ENCODE results near the gene TGFB2.

Gene TGFB2

DNA sequence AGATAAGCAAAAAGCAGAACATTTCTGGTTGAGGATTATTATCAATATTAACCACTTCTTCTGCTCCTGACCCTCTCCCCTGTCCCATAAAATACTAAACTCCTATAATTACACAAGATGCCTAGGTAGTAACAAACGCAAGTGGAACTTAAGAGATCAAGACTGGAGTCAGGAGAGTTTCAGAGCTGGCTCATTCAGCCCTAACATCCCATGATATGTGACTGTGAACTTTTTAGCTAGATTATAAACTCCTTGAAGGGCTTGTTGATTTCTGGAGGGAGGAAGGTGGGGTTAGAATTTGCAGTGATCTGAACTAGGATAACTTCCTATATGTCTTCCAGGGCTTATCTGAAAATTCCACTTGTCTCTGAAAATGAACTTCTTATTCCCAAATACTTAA lies 130.6 kb downstream of the TGFB2 start:
- WGBS, 2 experiments (ENCODE audit: insufficient coverage in 2 of 2) = 86% methylated on average over 1 of the region's 1 CpG; no CpG with 5 or more reads in 1 of the 2 experiments
- H3K4me1 ChIP-seq (ENCODE audit: control insufficient read depth, insufficient read depth, low read length, poor library complexity, severe bottlenecking) = peaks cover 59% of the 10 kb centered on the region
- no peaks in the 10 kb centered on the region for H3K36me3 ChIP-seq (ENCODE audit: control insufficient read depth, insufficient read depth, low read length)
- H3K27ac ChIP-seq (ENCODE audit: low read depth, low read length, severe bottlenecking) = peak overlapping the region; percentile 68
- H3K4me3 ChIP-seq (ENCODE audit: extremely low read depth, insufficient read depth, low read length, poor library complexity, severe bottlenecking) = no peak overlapping the region
- H3K9me3 ChIP-seq (ENCODE audit: control insufficient read depth, low read length) = peaks cover under 1% of the 10 kb centered on the region

DNA sequence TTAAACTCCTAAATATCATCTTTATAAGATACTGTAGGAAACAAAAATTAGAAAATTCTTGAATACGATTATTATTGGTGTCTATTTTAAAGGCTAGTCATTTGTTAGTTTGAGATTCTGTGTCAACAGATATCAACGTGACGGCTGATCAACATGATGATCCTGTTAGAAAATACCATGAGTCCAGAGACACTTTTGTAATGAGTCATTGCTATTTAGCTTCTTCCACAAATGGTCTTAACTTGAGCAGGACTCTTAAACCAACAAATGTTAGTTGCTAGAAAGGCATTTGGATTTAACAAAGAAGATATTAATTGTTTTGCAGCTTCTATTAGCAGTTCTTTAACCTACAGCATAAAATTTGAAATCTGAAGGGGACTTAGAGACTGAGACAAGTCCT lies 131.2 kb downstream of the TGFB2 start:
- H3K4me1 ChIP-seq (ENCODE audit: control insufficient read depth, insufficient read depth, low read length, poor library complexity, severe bottlenecking) = peaks cover 64% of the 10 kb centered on the region
- H3K27ac ChIP-seq (ENCODE audit: low read depth, low read length, severe bottlenecking) = peak overlapping the region; percentile 89
- no peak overlapping the region for H3K4me3 ChIP-seq (ENCODE audit: extremely low read depth, insufficient read depth, low read length, poor library complexity, severe bottlenecking)
- H3K9me3 ChIP-seq (ENCODE audit: control insufficient read depth, low read length) = peaks cover 7% of the 10 kb centered on the region
- WGBS, 2 experiments (ENCODE audit: insufficient coverage in 2 of 2) = 38 to 67% methylated on average over 3 of the region's 3 CpGs
- no peaks in the 10 kb centered on the region for H3K36me3 ChIP-seq (ENCODE audit: control insufficient read depth, insufficient read depth, low read length)

DNA sequence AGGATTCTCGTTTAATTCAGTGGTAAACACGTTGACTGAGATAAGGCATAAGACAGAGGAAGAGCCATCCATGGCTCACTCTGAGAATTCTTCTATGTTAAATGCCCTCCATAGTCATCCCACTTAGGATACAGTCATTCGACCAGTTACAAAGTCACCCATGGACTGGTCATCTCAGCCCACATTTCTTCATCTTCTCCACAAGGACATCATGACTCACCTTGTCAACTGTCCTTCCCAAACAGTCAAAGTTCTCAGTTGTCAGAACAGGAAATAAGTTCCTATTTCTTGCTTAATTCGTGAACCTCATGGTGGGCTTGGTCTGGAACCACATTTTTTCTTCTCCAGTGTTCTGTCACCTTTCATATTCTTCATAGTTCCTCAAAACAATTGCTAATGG lies 133.2 kb downstream of the TGFB2 start:
- Histone ChIP-seq H3K9me3 (ENCODE audit: control insufficient read depth, low read length) (peaks cover 7% of the 10 kb centered on the region), H3K36me3 (ENCODE audit: control insufficient read depth, insufficient read depth, low read length) (no peaks in the 10 kb centered on the region), H3K4me3 (ENCODE audit: extremely low read depth, insufficient read depth, low read length, poor library complexity, severe bottlenecking) (no peak overlapping the region), H3K27ac (ENCODE audit: low read depth, low read length, severe bottlenecking) (no peak overlapping the region), H3K4me1 (ENCODE audit: control insufficient read depth, insufficient read depth, low read length, poor library complexity, severe bottlenecking) (peaks cover 60% of the 10 kb centered on the region)
- 84 to 100% methylated on average over 4 of the region's 4 CpGs for WGBS, 2 experiments (ENCODE audit: insufficient coverage in 2 of 2)

DNA sequence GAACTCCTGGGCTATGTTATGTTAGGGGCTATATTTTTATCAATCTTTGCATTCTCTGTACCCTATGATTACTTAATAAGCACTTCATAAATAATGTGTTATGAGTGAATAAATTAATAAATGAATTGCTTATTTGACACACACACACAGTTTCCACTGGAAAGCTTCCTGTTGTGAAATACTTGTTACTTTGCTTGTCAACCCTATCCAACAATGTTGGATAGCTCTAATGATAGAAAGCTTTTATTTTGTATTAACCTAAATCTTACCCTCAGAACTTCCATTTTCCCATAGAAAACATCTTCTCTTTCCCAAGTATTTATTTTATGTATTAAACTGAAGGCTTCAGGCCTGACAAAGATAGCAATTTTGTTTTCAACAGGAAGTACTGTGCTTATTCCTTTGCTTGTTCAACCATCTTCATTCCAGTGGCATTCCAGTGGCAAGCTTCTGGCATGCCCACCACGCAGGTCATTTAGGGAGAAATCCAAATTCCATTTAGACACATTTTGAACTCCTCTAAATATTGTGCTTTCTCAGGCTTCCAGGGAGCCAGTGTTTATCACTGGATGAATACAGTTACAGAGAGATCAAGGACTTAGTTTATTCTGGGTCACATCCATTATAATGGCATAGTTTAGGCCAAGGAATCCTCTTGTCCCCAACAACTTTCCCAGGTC lies 134.4 kb downstream of the TGFB2 start:
- WGBS, 2 experiments (ENCODE audit: insufficient coverage in 2 of 2) = 83 to 86% methylated on average over 1 of the region's 1 CpG
- peaks cover 48% of the 10 kb centered on the region for H3K4me1 ChIP-seq (ENCODE audit: control insufficient read depth, insufficient read depth, low read length, poor library complexity, severe bottlenecking)
- no peaks in the 10 kb centered on the region for H3K36me3 ChIP-seq (ENCODE audit: control insufficient read depth, insufficient read depth, low read length)
- peak overlapping the region; percentile 86 for H3K27ac ChIP-seq (ENCODE audit: low read depth, low read length, severe bottlenecking)
- peaks cover 7% of the 10 kb centered on the region for H3K9me3 ChIP-seq (ENCODE audit: control insufficient read depth, low read length)
- no peak overlapping the region for H3K4me3 ChIP-seq (ENCODE audit: extremely low read depth, insufficient read depth, low read length, poor library complexity, severe bottlenecking)

DNA sequence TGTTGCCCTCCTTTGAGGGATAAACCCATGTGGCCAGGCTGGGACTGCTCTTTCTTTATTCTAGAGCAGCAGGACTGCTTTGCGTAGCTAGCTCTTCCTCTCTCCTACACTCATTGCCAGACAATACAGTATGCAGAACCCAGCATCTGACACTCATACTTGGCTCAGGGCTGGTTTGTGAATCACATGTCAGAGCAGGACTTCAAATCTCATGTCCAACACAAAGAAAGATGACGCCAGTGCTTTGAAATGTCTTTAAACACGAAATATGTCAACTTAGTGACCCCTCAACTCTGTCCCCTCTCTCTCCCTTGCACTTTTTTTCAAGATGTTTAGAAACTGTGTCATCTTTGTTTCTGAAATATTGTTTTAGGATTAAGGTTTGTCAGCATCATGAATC lies 135.0 kb downstream of the TGFB2 start:
- peaks cover 7% of the 10 kb centered on the region for H3K9me3 ChIP-seq (ENCODE audit: control insufficient read depth, low read length)
- WGBS, 2 experiments (ENCODE audit: insufficient coverage in 2 of 2) = 89 to 100% methylated on average over 2 to 3 of the region's 3 CpGs
- no peaks in the 10 kb centered on the region for H3K36me3 ChIP-seq (ENCODE audit: control insufficient read depth, insufficient read depth, low read length)
- peak overlapping the region; percentile 86 for H3K27ac ChIP-seq (ENCODE audit: low read depth, low read length, severe bottlenecking)
- H3K4me1 ChIP-seq (ENCODE audit: control insufficient read depth, insufficient read depth, low read length, poor library complexity, severe bottlenecking) = peaks cover 42% of the 10 kb centered on the region
- H3K4me3 ChIP-seq (ENCODE audit: extremely low read depth, insufficient read depth, low read length, poor library complexity, severe bottlenecking) = no peak overlapping the region

GRCh38 chr1:218480588-218481099 lies 135.5 kb downstream of the TGFB2 start:
- Histone ChIP-seq H3K9me3 (ENCODE audit: control insufficient read depth, low read length) (peaks cover 7% of the 10 kb centered on the region), H3K36me3 (ENCODE audit: control insufficient read depth, insufficient read depth, low read length) (no peaks in the 10 kb centered on the region), H3K4me1 (ENCODE audit: control insufficient read depth, insufficient read depth, low read length, poor library complexity, severe bottlenecking) (peaks cover 37% of the 10 kb centered on the region), H3K4me3 (ENCODE audit: extremely low read depth, insufficient read depth, low read length, poor library complexity, severe bottlenecking) (no peak overlapping the region), H3K27ac (ENCODE audit: low read depth, low read length, severe bottlenecking) (peak overlapping the region; percentile 86)
- no CpG with 5 or more reads among the region's 1 CpG for WGBS, 2 experiments (ENCODE audit: insufficient coverage in 2 of 2)

GRCh38 chr1:218481116-218481775 lies 136.1 kb downstream of the TGFB2 start:
- peaks cover 31% of the 10 kb centered on the region for H3K4me1 ChIP-seq (ENCODE audit: control insufficient read depth, insufficient read depth, low read length, poor library complexity, severe bottlenecking)
- peaks cover 7% of the 10 kb centered on the region for H3K9me3 ChIP-seq (ENCODE audit: control insufficient read depth, low read length)
- H3K27ac ChIP-seq (ENCODE audit: low read depth, low read length, severe bottlenecking) = peak overlapping the region; percentile 59
- WGBS, 2 experiments (ENCODE audit: insufficient coverage in 2 of 2) = 100% methylated on average over 1 of the region's 3 CpGs; no CpG with 5 or more reads in 1 of the 2 experiments
- H3K4me3 ChIP-seq (ENCODE audit: extremely low read depth, insufficient read depth, low read length, poor library complexity, severe bottlenecking) = no peak overlapping the region
- no peaks in the 10 kb centered on the region for H3K36me3 ChIP-seq (ENCODE audit: control insufficient read depth, insufficient read depth, low read length)

DNA sequence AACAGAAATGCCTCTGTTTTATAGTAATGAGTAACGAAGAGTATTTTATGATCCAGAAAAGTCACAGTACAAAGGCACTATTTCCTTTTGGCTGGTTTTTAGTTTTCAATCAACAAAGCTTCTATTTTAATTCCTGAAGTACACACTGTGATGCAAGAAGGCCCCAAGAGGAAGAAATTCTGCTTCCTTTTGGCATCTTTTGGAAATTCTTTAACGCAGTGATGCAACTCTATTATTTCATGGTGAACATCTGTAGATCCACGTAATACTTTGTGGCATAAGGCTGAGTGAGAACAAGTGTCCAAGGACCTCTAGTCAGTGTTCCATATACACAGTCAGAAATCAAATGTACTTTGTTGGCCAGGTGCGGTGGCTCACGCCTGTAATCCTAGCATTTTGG lies 137.5 kb downstream of the TGFB2 start:
- H3K9me3 ChIP-seq (ENCODE audit: control insufficient read depth, low read length) = peaks cover 7% of the 10 kb centered on the region
- no peak overlapping the region for H3K27ac ChIP-seq (ENCODE audit: low read depth, low read length, severe bottlenecking)
- H3K4me1 ChIP-seq (ENCODE audit: control insufficient read depth, insufficient read depth, low read length, poor library complexity, severe bottlenecking) = peaks cover 24% of the 10 kb centered on the region
- H3K36me3 ChIP-seq (ENCODE audit: control insufficient read depth, insufficient read depth, low read length) = no peaks in the 10 kb centered on the region
- WGBS, 2 experiments (ENCODE audit: insufficient coverage in 2 of 2) = 90 to 100% methylated on average over 2 to 3 of the region's 5 CpGs
- no peak overlapping the region for H3K4me3 ChIP-seq (ENCODE audit: extremely low read depth, insufficient read depth, low read length, poor library complexity, severe bottlenecking)

DNA sequence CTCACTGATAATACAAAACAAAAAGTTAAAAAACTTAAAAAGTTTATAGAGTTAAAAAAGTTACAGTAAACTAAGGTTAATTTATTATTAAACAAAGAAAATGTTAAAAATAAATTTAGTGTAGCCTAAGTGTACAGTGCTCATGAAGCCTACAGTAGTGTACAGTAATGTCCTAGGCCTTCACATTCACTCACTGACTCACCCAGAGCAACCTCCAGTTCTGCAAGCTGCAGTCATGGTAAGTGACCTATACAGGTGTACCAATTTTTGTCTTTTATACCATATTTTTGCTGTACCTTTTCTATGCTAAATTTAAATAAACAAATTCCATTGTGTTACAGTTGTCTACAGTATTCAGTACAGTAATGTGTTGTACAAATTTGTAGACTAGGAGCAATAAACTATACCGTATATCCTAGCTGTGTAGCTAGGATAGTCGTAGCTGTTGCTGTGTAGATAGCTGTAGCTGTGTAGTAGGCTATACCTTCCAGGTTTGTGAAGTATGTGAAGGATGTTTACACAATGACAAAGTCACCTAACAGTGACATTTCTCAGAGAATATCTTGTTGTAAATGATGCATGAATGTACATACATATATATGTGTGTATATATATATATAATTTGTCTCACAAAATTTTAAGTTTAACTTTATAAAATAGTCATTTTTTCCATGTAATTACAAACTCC lies 140.2 kb downstream of the TGFB2 start:
- H3K4me3 ChIP-seq (ENCODE audit: extremely low read depth, insufficient read depth, low read length, poor library complexity, severe bottlenecking) = no peak overlapping the region
- H3K9me3 ChIP-seq (ENCODE audit: control insufficient read depth, low read length) = peaks cover 7% of the 10 kb centered on the region
- no peaks in the 10 kb centered on the region for H3K36me3 ChIP-seq (ENCODE audit: control insufficient read depth, insufficient read depth, low read length)
- no peak overlapping the region for H3K27ac ChIP-seq (ENCODE audit: low read depth, low read length, severe bottlenecking)
- peaks cover 31% of the 10 kb centered on the region for H3K4me1 ChIP-seq (ENCODE audit: control insufficient read depth, insufficient read depth, low read length, poor library complexity, severe bottlenecking)
- 80 to 100% methylated on average over 1 to 2 of the region's 2 CpGs for WGBS, 2 experiments (ENCODE audit: insufficient coverage in 2 of 2)

DNA sequence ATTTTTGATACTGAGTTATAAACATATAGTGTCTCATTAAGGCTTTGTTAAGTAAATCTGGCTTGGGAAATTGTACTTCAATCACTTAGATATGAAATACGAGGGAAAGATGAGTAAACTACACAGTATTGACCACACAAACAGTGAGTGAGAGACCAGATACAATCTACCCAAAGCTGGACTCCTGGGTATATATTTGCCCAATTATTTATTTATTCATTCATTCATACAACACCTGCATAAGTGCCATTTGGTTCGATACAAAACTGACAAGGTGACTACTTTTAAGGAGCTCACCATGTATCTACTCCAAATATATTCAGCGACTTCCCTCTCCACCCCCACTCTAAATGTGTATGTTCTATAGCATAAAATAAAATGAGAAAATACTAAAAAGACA lies 143.4 kb downstream of the TGFB2 start:
- Histone ChIP-seq H3K9me3 (ENCODE audit: control insufficient read depth, low read length) (no peaks in the 10 kb centered on the region), H3K36me3 (ENCODE audit: control insufficient read depth, insufficient read depth, low read length) (no peaks in the 10 kb centered on the region), H3K4me1 (ENCODE audit: control insufficient read depth, insufficient read depth, low read length, poor library complexity, severe bottlenecking) (peaks cover 27% of the 10 kb centered on the region), H3K27ac (ENCODE audit: low read depth, low read length, severe bottlenecking) (peak overlapping the region; percentile 64), H3K4me3 (ENCODE audit: extremely low read depth, insufficient read depth, low read length, poor library complexity, severe bottlenecking) (no peak overlapping the region)
- WGBS, 2 experiments (ENCODE audit: insufficient coverage in 2 of 2) = 100% methylated on average over 1 of the region's 3 CpGs; no CpG with 5 or more reads in 1 of the 2 experiments

Measured in mesodermal cell (in vitro differentiated cells).